HepG2 (cell line): ENCODE data around the gene ING1. TPM values are rescaled to one million over a fixed set of nuclear protein-coding genes. Genes with fewer than 3 reads are reported as not detected.

Source experiments
- ATAC-seq: fragments of 200-7000 bp; cut with Tn5 transposase; 3 replicates; pipeline ENCODE4 v1.9.1; 2020; ENCODE audit warnings: mild to moderate bottlenecking, moderate library complexity
- BruUV-seq: library from RNA; stranded (reverse); fragments of 400-500 nt; replicated peaks from 2 replicates; lab custom pipeline; 2021; lab: Mats Ljungman, UMichigan
- CTCF ChIA-PET: fragments of 300-600 bp; formaldehyde crosslinking; extraction: SDS; loops from one replicate; lab custom pipeline; 2021; ENCODE audit warnings: low total read pairs, inconsistent platforms, low intra/inter-chr PET ratio; lab: Yijun Ruan, JAX
- POLR2A ChIA-PET: fragments of 350-600 bp; sonication (Branson Sonifier 250); formaldehyde crosslinking; loops from one replicate; lab custom pipeline; 2020; ENCODE audit warnings: antibody characterized with exemption, inconsistent platforms; lab: Yijun Ruan, JAX
- DNase-seq: peaks from one replicate; pipeline ENCODE4 v3.0.0-alpha.2; 2015; ENCODE audit warnings: low spot score
- FAIRE-seq: peaks from 3 replicates; lab custom pipeline; 2011; peaks lifted over from hg19 to GRCh38; lab: Jason Lieb, UNC
- H2AFZ ChIP-seq: one replicate; pipeline ENCODE4 v1.6.1; 2011; ENCODE audit warnings: low read length, inconsistent platforms
- H3K27ac ChIP-seq: fragments of 300-600 bp; 3 replicates; pipeline ENCODE4 v1.8.0; 2011; ENCODE audit warnings: mixed run types, mild to moderate bottlenecking, mixed read lengths, low read length, inconsistent platforms; ENCODE audit not compliant: insufficient read depth; ENCODE audit errors: extremely low read length
- H3K27me3 ChIP-seq, 2 experiments: fragments of 200-600 bp in 1 of 2; 2 replicates in 1 of 2; 3 replicates in 1 of 2; pipeline versions ENCODE4 v1.6.0 to v1.8.0; 2011; ENCODE audit warnings: low read length in 2 of 2, mild to moderate bottlenecking in 2 of 2, moderate library complexity in 2 of 2, inconsistent platforms in 1 of 2; ENCODE audit not compliant: insufficient read depth in 2 of 2, control insufficient read depth in 1 of 2
- H3K36me3 ChIP-seq, 2 experiments: fragments of 200-600 bp in 1 of 2; replicated peaks in 1 of 2; 2 replicates in 1 of 2; 3 replicates in 1 of 2; pipeline versions ENCODE4 v1.5.1 to v1.8.0; 2011; ENCODE audit warnings: low read length in 2 of 2, inconsistent platforms in 1 of 2; ENCODE audit not compliant: insufficient read depth in 2 of 2, control insufficient read depth in 1 of 2
- H3K4me1 ChIP-seq: 2 replicates; pipeline ENCODE4 v1.5.1; 2012; ENCODE audit warnings: low read length, inconsistent platforms; ENCODE audit not compliant: insufficient read depth
- H3K4me2 ChIP-seq: 2 replicates; pipeline ENCODE4 v1.6.0; 2011; ENCODE audit warnings: low read depth, low read length, inconsistent platforms
- H3K4me3 ChIP-seq, 3 experiments: fragments of 200-600 bp in 1 of 3; sonication (generic), shearing (Covaris generic) in 1 of 3; replicated peaks in 1 of 3; 2 replicates each; pipeline ENCODE4 v1.5.1; 2011 to 2016; ENCODE audit warnings: low read length in 3 of 3, inconsistent platforms in 2 of 3, low read depth in 2 of 3, mild to moderate bottlenecking in 2 of 3, control low read depth in 1 of 3, mixed read lengths in 1 of 3; ENCODE audit not compliant: insufficient read depth in 1 of 3
- H3K79me2 ChIP-seq: one replicate; pipeline ENCODE4 v1.6.1; 2011; ENCODE audit warnings: low read length, inconsistent platforms; ENCODE audit not compliant: insufficient read depth
- H3K9ac ChIP-seq: 2 replicates; pipeline ENCODE4 v1.6.0; 2011; ENCODE audit warnings: mild to moderate bottlenecking, low read depth, low read length, inconsistent platforms; ENCODE audit not compliant: insufficient read depth
- H3K9me3 ChIP-seq: 2 replicates; pipeline ENCODE4 v1.5.1; 2012; ENCODE audit warnings: mild to moderate bottlenecking, low read length
- H4K20me1 ChIP-seq: 2 replicates; pipeline ENCODE4 v1.6.0; 2011; ENCODE audit warnings: inconsistent platforms, mild to moderate bottlenecking, low read length, moderate library complexity; ENCODE audit not compliant: insufficient read depth
- AHR ChIP-seq: IDR thresholded peaks from 2 replicates; pipeline ENCODE4 v1.6.1; 2018; ENCODE audit warnings: missing genetic modification reagents, missing compliant biosample characterization
- FOXM1 ChIP-seq: sonication (generic); formaldehyde crosslinking; IDR thresholded peaks from 2 replicates; pipeline ENCODE4 v1.5.0; 2020; ENCODE audit warnings: missing genetic modification reagents
- MTA1 ChIP-seq: sonication (generic); formaldehyde crosslinking; IDR thresholded peaks from 2 replicates; pipeline ENCODE4 v1.4.0; 2020; ENCODE audit warnings: missing genetic modification reagents, mild to moderate bottlenecking, borderline replicate concordance
- RFX5 ChIP-seq: IDR thresholded peaks from 2 replicates; pipeline ENCODE4 v1.6.1; 2011; ENCODE audit warnings: low read depth, low read length, improper control_type of control experiment
- SRY ChIP-seq: sonication (generic); formaldehyde crosslinking; IDR thresholded peaks from 2 replicates; pipeline ENCODE4 v1.8.0; 2022; ENCODE audit warnings: mild to moderate bottlenecking, missing genetic modification reagents
- TBL1XR1 ChIP-seq: fragments of 150-350 bp; IDR thresholded peaks from 2 replicates; pipeline ENCODE4 v1.6.1; 2014; ENCODE audit warnings: borderline replicate concordance, low read length; ENCODE audit not compliant: partially characterized antibody
- XBP1 ChIP-seq: sonication (generic); formaldehyde crosslinking; IDR thresholded peaks from 2 replicates; pipeline ENCODE4 v1.5.0; 2020; ENCODE audit warnings: missing genetic modification reagents
- ZFYVE20 ChIP-seq: sonication (generic); formaldehyde crosslinking; IDR thresholded peaks from 2 replicates; pipeline ENCODE4 v1.8.0; 2023; ENCODE audit warnings: low read depth, mild to moderate bottlenecking, moderate library complexity, missing genetic modification reagents, borderline replicate concordance
- ZNF530 ChIP-seq: sonication (generic); formaldehyde crosslinking; IDR thresholded peaks from 2 replicates; pipeline ENCODE4 v1.5.0; 2020; ENCODE audit warnings: low read depth, mild to moderate bottlenecking, missing genetic modification reagents
- ZNF577 ChIP-seq: sonication (generic); formaldehyde crosslinking; IDR thresholded peaks from 2 replicates; pipeline ENCODE4 v1.4.0; 2020; ENCODE audit warnings: mild to moderate bottlenecking, low read depth, missing genetic modification reagents, borderline replicate concordance
- ZNF670 ChIP-seq: sonication (generic); formaldehyde crosslinking; IDR thresholded peaks from 2 replicates; pipeline ENCODE4 v1.8.0; 2022; ENCODE audit warnings: mild to moderate bottlenecking, missing genetic modification reagents, borderline replicate concordance
- ZNF841 ChIP-seq: sonication (generic); formaldehyde crosslinking; IDR thresholded peaks from 2 replicates; pipeline ENCODE4 v1.8.1; 2023; ENCODE audit warnings: missing genetic modification reagents, borderline replicate concordance
- WGBS: methylation state at CpG from one replicate; pipeline ENCODE4 v1.1.6; 2017; ENCODE audit warnings: low lambda C conversion rate; 5-methylcytosine and 5-hydroxymethylcytosine counted together
- in situ Hi-C: cut with HindIII; loops from 2 replicates; pipeline ENCODE4 v1.10.0; 2017; ENCODE audit warnings: low pct_unique_long_range_greater_than_20kb; ENCODE audit not compliant: extremely low pct_ligation_motif_present
- intact Hi-C: fragments of 100-400 bp; cut with micrococcal nuclease; formaldehyde crosslinking; loops from one replicate; pipeline ENCODE4 v1.10.0; 2022; ENCODE audit not compliant: unreplicated experiment
- polyA plus RNA-seq, 8 experiments: library from polyadenylated mRNA; depleted of rRNA in 3 of 8; stranded (reverse) in 7 of 8; unstranded in 1 of 8; fragments of >200 nt; fragmentation: Illumina TruSeq in 4 of 8; extraction: Trizol in 4 of 8; gene quantifications; 2 replicates each; pipeline versions ENCODE4 v1.2.1 to v1.2.3, GENCODE V29; 2011 to 2016; ENCODE audit warnings: low read depth in 4 of 8, missing spikeins in 1 of 8, mixed read lengths in 1 of 8; ENCODE audit not compliant: insufficient read depth in 1 of 8
- total RNA-seq, 5 experiments: library from RNA; depleted of rRNA; stranded (reverse); fragments of >200 nt; fragmentation: Illumina TruSeq; extraction: Trizol; gene quantifications; 2 replicates each; pipeline ENCODE4 v1.2.3, GENCODE V29; 2016; ENCODE audit warnings: low read depth in 1 of 5
- TF ChIP-seq, protein P1 (sequence below): sonication (generic); formaldehyde crosslinking; IDR thresholded peaks from 2 replicates; pipeline ENCODE4 v1.8.1; 2022; ENCODE audit warnings: low read depth, mild to moderate bottlenecking, missing genetic modification reagents
- TF ChIP-seq, protein P2 (sequence below): IDR thresholded peaks from 2 replicates; pipeline ENCODE4 v1.6.1; 2016; ENCODE audit warnings: mild to moderate bottlenecking, missing biosample characterization, missing genetic modification reagents
- TF ChIP-seq, protein P3 (sequence below): sonication (generic); formaldehyde crosslinking; IDR thresholded peaks from 2 replicates; pipeline ENCODE4 v1.5.1; 2020; ENCODE audit warnings: missing genetic modification reagents, mild to moderate bottlenecking, borderline replicate concordance
- TF ChIP-seq, protein P4 (sequence below): sonication (generic); formaldehyde crosslinking; IDR thresholded peaks from 2 replicates; pipeline ENCODE4 v1.8.0; 2022; ENCODE audit warnings: missing genetic modification reagents, low read depth, mild to moderate bottlenecking, borderline replicate concordance
- TF ChIP-seq, protein P5 (sequence below): sonication (generic); formaldehyde crosslinking; IDR thresholded peaks from 2 replicates; pipeline ENCODE4 v1.5.1; 2020; ENCODE audit warnings: mild to moderate bottlenecking, missing genetic modification reagents

ING1 gene
- total and polyA plus RNA-seq, 2 of the 13 experiments (the other 11 are each of a cell fraction or from before 2014, with no cell fraction given) = 8.1 to 16.1 TPM

DNA sequence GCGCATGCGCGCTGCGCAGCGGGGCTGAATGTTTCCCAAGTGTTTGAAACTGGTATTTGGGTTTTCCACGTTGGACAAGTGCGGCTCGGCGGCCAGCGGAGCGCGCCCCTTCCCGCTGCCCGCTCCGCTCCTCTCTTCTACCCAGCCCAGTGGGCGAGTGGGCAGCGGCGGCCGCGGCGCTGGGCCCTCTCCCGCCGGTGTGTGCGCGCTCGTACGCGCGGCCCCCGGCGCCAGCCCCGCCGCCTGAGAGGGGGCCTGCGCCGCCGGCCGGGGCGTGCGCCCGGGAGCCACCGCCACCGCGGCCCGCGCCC lies at the start of gene ING1 (continued):
- TF ChIP-seq, protein P1, sequence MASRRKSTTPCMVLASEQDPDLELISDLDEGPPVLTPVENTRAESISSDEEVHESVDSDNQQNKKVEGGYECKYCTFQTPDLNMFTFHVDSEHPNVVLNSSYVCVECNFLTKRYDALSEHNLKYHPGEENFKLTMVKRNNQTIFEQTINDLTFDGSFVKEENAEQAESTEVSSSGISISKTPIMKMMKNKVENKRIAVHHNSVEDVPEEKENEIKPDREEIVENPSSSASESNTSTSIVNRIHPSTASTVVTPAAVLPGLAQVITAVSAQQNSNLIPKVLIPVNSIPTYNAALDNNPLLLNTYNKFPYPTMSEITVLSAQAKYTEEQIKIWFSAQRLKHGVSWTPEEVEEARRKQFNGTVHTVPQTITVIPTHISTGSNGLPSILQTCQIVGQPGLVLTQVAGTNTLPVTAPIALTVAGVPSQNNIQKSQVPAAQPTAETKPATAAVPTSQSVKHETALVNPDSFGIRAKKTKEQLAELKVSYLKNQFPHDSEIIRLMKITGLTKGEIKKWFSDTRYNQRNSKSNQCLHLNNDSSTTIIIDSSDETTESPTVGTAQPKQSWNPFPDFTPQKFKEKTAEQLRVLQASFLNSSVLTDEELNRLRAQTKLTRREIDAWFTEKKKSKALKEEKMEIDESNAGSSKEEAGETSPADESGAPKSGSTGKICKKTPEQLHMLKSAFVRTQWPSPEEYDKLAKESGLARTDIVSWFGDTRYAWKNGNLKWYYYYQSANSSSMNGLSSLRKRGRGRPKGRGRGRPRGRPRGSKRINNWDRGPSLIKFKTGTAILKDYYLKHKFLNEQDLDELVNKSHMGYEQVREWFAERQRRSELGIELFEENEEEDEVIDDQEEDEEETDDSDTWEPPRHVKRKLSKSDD (CRISPR knock-in tag) = no peak
- TF ChIP-seq SRY (CRISPR knock-in tag) (peak; percentile 69; the same call in 1 of the 2 replicates), XBP1 (no peak), ZNF841 (CRISPR knock-in tag) (no peak), ZFYVE20 (CRISPR knock-in tag) (no peak), ZNF577 (CRISPR knock-in tag) (no peak), ZNF530 (CRISPR knock-in tag) (no peak), AHR (CRISPR knock-in tag) (no peak)
- TF ChIP-seq, all 625 proteins: peak for 4

DNA sequence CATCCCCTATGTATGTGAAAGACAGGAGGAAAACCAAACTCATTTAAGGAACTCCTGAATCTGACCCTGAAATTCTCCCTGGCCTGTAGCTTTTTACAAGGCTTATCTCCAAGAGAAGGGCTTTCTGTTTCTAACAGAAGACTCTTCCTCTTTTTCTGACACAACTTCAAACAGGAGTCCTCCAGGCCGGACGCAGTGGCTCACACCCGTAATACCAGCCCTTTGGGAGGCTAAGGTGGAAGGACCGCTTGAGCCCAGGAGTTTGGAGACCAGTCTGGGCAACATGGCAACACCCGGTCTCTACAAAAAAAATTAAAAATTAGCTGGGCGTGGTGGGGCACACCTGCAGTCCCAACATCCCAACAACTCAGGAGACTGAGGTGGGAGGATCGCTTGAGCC lies 49.5 kb upstream of the ING1 start:
- intact Hi-C loops (no loop called here), in situ Hi-C loops (no loop called here)
- ATAC-seq (no peak), DNase-seq (no peak), FAIRE-seq (no peak)
- ChIA-PET CTCF (no interaction called here), POLR2A (no interaction called here)
- H3K36me3 ChIP-seq = peaks cover 14 to 72% of the 10 kb centered on the region in 2 experiments; a peak in 4 of 5 replicates
- no peak overlapping the region for H3K4me2 ChIP-seq
- no peak overlapping the region for H3K27ac ChIP-seq
- BruUV-seq = no TSS peak
- H4K20me1 ChIP-seq = no peaks in the 10 kb centered on the region
- 93% methylated on average over 7 of the region's 7 CpGs for WGBS
- no peaks in the 10 kb centered on the region; the same call in 1 of the 2 replicates for H3K9me3 ChIP-seq
- no peaks in the 10 kb centered on the region for H3K27me3 ChIP-seq
- no peaks in the 10 kb centered on the region for H3K4me1 ChIP-seq
- no peak overlapping the region for H2AFZ ChIP-seq
- H3K79me2 ChIP-seq = no peaks in the 10 kb centered on the region
- H3K9ac ChIP-seq = no peak overlapping the region
- no peak overlapping the region for H3K4me3 ChIP-seq
- TF ChIP-seq TBL1XR1 (no peak), FOXM1 (CRISPR knock-in tag) (no peak), MTA1 (CRISPR knock-in tag) (no peak), RFX5 (no peak), ZNF670 (CRISPR knock-in tag) (no peak)
- TF ChIP-seq, protein P2, sequence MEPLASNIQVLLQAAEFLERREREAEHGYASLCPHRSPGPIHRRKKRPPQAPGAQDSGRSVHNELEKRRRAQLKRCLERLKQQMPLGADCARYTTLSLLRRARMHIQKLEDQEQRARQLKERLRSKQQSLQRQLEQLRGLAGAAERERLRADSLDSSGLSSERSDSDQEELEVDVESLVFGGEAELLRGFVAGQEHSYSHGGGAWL (CRISPR knock-in tag) = no peak
- TF ChIP-seq, protein P3, sequence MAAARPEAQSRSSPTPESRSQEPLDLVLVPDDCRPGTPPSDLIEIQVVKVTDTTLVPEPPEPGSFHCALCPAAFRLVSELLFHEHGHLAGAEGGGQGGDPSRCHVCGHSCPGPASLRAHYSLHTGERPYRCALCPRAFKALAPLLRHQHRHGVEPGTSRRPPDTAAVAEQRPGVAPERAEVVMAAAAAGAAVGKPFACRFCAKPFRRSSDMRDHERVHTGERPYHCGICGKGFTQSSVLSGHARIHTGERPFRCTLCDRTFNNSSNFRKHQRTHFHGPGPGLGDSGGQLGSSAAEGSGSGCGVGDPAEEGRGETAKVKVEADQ = no peak
- TF ChIP-seq, protein P4, sequence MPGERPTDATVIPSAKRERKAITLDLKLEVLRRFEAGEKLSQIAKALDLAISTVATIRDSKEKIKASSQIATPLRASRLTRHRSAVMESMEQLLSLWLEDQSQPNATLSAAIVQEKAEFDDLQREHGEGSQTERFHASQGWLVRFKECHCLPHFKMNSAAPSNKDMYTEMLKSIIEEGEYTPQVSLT = no peak
- TF ChIP-seq, protein P5, sequence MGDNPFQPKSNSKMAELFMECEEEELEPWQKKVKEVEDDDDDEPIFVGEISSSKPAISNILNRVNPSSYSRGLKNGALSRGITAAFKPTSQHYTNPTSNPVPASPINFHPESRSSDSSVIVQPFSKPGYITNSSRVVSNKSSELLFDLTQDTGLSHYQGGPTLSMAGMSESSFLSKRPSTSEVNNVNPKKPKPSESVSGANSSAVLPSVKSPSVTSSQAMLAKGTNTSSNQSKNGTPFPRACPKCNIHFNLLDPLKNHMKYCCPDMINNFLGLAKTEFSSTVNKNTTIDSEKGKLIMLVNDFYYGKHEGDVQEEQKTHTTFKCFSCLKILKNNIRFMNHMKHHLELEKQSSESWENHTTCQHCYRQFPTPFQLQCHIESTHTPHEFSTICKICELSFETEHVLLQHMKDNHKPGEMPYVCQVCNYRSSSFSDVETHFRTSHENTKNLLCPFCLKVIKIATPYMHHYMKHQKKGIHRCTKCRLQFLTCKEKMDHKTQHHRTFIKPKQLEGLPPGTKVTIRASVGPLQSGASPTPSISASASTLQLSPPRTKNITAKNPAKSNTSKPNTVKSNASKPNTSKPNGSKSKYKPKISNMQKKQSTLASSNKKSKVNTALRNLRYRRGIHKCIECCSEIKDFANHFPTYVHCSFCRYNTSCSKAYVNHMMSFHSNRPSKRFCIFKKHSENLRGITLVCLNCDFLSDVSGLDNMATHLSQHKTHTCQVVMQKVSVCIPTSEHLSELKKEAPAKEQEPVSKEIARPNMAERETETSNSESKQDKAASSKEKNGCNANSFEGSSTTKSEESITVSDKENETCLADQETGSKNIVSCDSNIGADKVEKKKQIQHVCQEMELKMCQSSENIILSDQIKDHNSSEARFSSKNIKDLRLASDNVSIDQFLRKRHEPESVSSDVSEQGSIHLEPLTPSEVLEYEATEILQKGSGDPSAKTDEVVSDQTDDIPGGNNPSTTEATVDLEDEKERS (CRISPR knock-in tag) = no peak
